Tibial nerve (tissue), 4 donors: ENCODE results near the gene HECTD1. TPM values are rescaled to one million over a fixed set of nuclear protein-coding genes. Genes with fewer than 3 reads are reported as not detected.

Experiments used
- DNase-seq, 2 donors: peaks; one replicate each; pipeline ENCODE4 v3.0.0-alpha.2; 2019; ENCODE audit warnings: low spot score in 2 of 2
- H3K27ac ChIP-seq, 4 donors: fragments of 200-600 bp; sonication (generic) in 3 of 4; one replicate each; pipeline ENCODE4 v1.5.1; 2017 to 2019; ENCODE audit warnings: mild to moderate bottlenecking in 1 of 4
- H3K27me3 ChIP-seq, 2 donors: fragments of 200-600 bp; sonication (generic) in 1 of 2; one replicate each; pipeline versions ENCODE4 v1.5.1 to v1.6.0; 2017 to 2019
- H3K36me3 ChIP-seq, 3 donors: fragments of 200-600 bp; sonication (generic); one replicate each; pipeline ENCODE4 v1.5.1; 2018 to 2019
- H3K4me1 ChIP-seq, 4 donors: fragments of 200-600 bp; sonication (generic) in 3 of 4; one replicate each; pipeline ENCODE4 v1.5.1; 2017 to 2019
- H3K4me3 ChIP-seq, 4 donors: fragments of 200-600 bp; sonication (generic) in 3 of 4; one replicate each; pipeline ENCODE4 v1.5.1; 2017 to 2019; ENCODE audit warnings: mild to moderate bottlenecking in 1 of 4, moderate library complexity in 1 of 4
- H3K9me3 ChIP-seq, 4 donors: fragments of 200-600 bp; sonication (generic) in 3 of 4; one replicate each; pipeline ENCODE4 v1.5.1; 2017 to 2019
- EP300 ChIP-seq, 2 donors: sonication (generic); formaldehyde crosslinking; IDR thresholded peaks; one replicate each; pipeline ENCODE4 v1.6.1; 2017; ENCODE audit warnings: antibody characterized with exemption in 2 of 2, mild to moderate bottlenecking in 1 of 2
- POLR2A ChIP-seq, 2 donors: fragments of 450-650 bp; IDR thresholded peaks; one replicate each; pipeline ENCODE4 v1.6.1; 2017; ENCODE audit warnings: antibody characterized with exemption in 2 of 2, mild to moderate bottlenecking in 2 of 2, moderate library complexity in 2 of 2
- WGBS, 2 donors: methylation state at CpG; one replicate each; pipeline ENCODE4 v1.1.5; 2018; 5-methylcytosine and 5-hydroxymethylcytosine counted together
- total RNA-seq, 4 donors: library from RNA; depleted of rRNA; stranded (reverse); fragments of >200 nt; gene quantifications; one replicate each; pipeline ENCODE4 v1.1.0, GENCODE V29; 2016
- TF ChIP-seq, protein P1 (sequence below), 5 experiments: fragments of 200-600 bp in 3 of 5; fragments of 450-650 bp in 2 of 5; sonication (generic) in 3 of 5; IDR thresholded peaks; one replicate each; pipeline ENCODE4 v1.5.1; 2016 to 2019; ENCODE audit warnings: antibody characterized with exemption in 5 of 5, mild to moderate bottlenecking in 3 of 5, moderate library complexity in 2 of 5

HECTD1 gene
- total RNA-seq, 4 donors from 2014 or later = 183 to 225 (median 207) TPM

DNA sequence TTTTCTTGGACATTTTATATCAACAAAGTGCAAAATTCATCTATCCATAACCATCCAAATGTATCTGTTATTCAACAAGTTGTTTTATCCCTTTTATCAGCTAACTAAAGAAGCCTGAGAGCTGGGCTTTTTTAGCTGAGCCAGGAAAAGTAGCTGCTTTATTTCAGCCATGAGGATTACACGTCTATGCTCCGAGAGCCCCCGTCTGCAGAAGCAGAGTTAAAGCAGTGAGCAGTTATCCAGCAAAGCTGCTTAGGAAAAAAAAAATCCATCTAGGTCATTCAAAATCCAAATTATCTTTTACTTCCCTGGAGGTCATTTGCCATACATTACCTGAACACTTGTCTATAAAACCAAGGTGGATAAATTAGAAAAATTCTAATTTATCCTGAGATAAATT, 15.7 kb upstream of the HECTD1 start:
- Histone ChIP-seq H3K27me3 (no peaks in the 10 kb centered on the region), H3K4me3 (no peak overlapping the region), H3K36me3 (no peaks in the 10 kb centered on the region), H3K9me3 (no peaks in the 10 kb centered on the region), H3K27ac (no peak overlapping the region), H3K4me1 (no peaks in the 10 kb centered on the region)
- TF ChIP-seq POLR2A (IDR thresholded peaks at IDR 0.05) = no peak
- WGBS, 2 donors = 38 to 41% methylated on average over 3 of the region's 3 CpGs
- DNase-seq = no peak

DNA sequence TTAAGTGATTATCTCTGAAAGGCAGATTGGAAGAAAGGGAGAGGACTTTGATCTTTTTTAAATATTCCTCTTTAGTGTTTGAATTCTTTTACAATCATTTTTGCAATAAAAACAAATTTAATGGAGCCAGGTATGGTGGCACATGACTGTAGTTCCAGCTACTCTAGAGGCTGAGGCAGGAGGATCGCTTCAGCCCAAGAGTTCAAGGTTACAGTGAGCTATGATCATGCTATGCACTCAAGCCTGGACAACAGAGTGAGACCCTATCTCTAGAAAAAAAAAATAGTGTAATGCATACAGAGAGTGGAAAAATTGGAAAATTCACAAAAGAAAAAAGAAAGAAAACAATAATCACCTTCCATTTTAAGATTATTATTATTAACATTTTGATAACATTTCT, 15.2 kb upstream of the HECTD1 start:
- no peaks in the 10 kb centered on the region for H3K9me3 ChIP-seq
- no peak overlapping the region for H3K4me3 ChIP-seq
- H3K27ac ChIP-seq = no peak overlapping the region
- DNase-seq = no peak
- H3K4me1 ChIP-seq = no peaks in the 10 kb centered on the region
- H3K27me3 ChIP-seq = no peaks in the 10 kb centered on the region
- WGBS, 2 donors = 88 to 95% methylated on average over 1 of the region's 1 CpG
- TF ChIP-seq POLR2A (IDR thresholded peaks at IDR 0.05) = no peak
- no peak for TF ChIP-seq EP300 (IDR thresholded peaks at IDR 0.05)
- TF ChIP-seq, protein P1, sequence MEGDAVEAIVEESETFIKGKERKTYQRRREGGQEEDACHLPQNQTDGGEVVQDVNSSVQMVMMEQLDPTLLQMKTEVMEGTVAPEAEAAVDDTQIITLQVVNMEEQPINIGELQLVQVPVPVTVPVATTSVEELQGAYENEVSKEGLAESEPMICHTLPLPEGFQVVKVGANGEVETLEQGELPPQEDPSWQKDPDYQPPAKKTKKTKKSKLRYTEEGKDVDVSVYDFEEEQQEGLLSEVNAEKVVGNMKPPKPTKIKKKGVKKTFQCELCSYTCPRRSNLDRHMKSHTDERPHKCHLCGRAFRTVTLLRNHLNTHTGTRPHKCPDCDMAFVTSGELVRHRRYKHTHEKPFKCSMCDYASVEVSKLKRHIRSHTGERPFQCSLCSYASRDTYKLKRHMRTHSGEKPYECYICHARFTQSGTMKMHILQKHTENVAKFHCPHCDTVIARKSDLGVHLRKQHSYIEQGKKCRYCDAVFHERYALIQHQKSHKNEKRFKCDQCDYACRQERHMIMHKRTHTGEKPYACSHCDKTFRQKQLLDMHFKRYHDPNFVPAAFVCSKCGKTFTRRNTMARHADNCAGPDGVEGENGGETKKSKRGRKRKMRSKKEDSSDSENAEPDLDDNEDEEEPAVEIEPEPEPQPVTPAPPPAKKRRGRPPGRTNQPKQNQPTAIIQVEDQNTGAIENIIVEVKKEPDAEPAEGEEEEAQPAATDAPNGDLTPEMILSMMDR (IDR thresholded peaks at IDR 0.05) = no peak
- no peaks in the 10 kb centered on the region for H3K36me3 ChIP-seq

DNA sequence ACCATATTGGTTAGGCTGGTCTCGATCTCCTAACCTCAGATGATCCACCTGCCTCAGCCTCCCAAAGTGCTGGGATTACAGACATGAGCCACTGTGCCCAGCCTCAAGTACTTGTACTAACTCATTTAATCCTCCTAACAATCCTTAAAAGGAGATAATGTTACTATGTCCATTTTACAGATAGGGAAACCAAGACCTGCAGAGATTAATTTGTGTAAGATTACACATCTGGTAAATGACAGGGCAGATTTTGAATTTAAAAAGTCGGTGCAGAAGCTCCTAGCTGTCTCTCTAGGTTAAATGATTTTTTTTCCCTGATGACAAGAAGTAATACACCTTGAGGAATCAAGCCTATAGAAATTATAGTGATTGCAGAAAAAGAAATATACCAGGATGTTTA, 13.7 kb upstream of the HECTD1 start:
- 95 to 96% methylated on average over 2 of the region's 2 CpGs for WGBS, 2 donors
- Histone ChIP-seq H3K9me3 (no peaks in the 10 kb centered on the region), H3K4me1 (no peaks in the 10 kb centered on the region), H3K27ac (no peak overlapping the region), H3K4me3 (no peak overlapping the region), H3K27me3 (no peaks in the 10 kb centered on the region), H3K36me3 (no peaks in the 10 kb centered on the region)
- no peak for TF ChIP-seq POLR2A (IDR thresholded peaks at IDR 0.05)
- no peak for TF ChIP-seq EP300 (IDR thresholded peaks at IDR 0.05)
- TF ChIP-seq, protein P1 (IDR thresholded peaks at IDR 0.05) = no peak
- no peak for DNase-seq

DNA sequence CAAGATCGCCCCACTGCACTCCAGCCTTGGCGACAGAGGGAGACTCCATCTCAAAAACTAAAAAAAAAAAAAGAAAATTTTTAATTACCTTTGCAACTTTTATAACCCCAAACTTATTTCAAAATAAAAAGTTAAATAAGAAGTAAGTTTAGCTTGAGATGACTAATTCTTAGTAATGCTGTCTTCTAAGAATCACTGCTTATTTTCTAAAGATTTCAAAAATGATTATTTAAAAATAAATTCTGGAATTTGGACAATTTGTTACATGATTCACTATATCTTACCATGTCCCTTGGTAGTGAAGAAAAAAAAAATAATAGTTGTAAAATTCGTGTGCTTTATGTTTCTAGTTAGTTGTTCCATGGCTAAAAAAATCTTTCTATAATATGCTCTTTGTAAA, 11.6 kb upstream of the HECTD1 start:
- no peaks in the 10 kb centered on the region for H3K27me3 ChIP-seq
- DNase-seq = no peak
- H3K36me3 ChIP-seq = no peaks in the 10 kb centered on the region
- TF ChIP-seq, protein P1 (IDR thresholded peaks at IDR 0.05) = no peak
- H3K27ac ChIP-seq = no peak overlapping the region
- WGBS, 2 donors = 77 to 84% methylated on average over 3 of the region's 3 CpGs
- H3K4me3 ChIP-seq = no peak overlapping the region
- H3K9me3 ChIP-seq = no peaks in the 10 kb centered on the region
- no peaks in the 10 kb centered on the region for H3K4me1 ChIP-seq

DNA sequence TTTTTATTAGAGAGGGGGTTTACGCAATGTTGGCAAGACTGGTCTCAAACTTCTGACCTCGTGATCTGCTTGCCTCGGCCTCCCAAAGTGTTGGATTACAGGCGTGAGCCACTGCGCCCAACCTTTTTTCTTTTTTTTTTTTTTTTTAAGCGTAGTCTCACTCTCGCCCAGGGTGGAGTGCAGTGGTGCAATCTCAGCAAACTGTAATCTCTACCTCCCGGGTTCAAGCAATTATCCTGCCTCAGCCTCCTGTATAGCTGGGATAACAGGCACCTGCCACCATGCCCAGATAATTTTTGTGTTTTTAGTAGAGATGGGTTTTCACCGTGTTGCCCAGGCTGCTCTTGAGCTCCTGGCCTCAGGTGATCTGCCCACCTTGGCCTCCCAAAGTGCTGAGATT, 8.8 kb upstream of the HECTD1 start:
- H3K4me3 ChIP-seq = no peak overlapping the region
- H3K36me3 ChIP-seq = no peaks in the 10 kb centered on the region
- 92% methylated on average over 9 of the region's 9 CpGs for WGBS, 2 donors
- no peak overlapping the region for H3K27ac ChIP-seq
- DNase-seq = no peak
- TF ChIP-seq, protein P1 (IDR thresholded peaks at IDR 0.05) = no peak
- TF ChIP-seq EP300 (IDR thresholded peaks at IDR 0.05) (no peak), POLR2A (IDR thresholded peaks at IDR 0.05) (no peak)
- H3K4me1 ChIP-seq = no peaks in the 10 kb centered on the region
- H3K9me3 ChIP-seq = no peaks in the 10 kb centered on the region
- no peaks in the 10 kb centered on the region for H3K27me3 ChIP-seq

DNA sequence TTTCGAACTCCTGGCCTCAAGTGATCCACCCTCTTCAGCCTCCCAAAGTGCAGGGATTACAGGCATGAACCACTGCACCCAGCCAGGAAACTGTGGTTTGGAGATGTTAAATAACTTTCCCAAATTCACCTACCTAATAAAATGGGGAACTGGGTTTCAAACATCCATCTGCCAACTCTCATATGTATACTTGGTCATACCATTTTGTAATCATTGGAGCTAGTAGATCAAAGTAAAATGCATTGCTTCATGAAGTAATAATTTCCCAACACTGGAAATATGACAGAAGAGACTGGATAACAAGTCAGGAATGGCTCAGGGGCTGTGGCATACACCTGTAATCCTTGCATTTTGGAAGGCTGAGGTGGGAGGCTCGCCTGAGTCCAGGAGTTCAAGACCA, 5.3 kb upstream of the HECTD1 start:
- no peak for DNase-seq
- WGBS, 2 donors = 90 to 94% methylated on average over 2 of the region's 2 CpGs
- Histone ChIP-seq H3K36me3 (no peaks in the 10 kb centered on the region), H3K27ac (no peak overlapping the region), H3K27me3 (no peaks in the 10 kb centered on the region), H3K4me3 (no peak overlapping the region), H3K4me1 (peaks cover 0 to 9% (median 6%) of the 10 kb centered on the region in 4 donors), H3K9me3 (no peaks in the 10 kb centered on the region)
- TF ChIP-seq POLR2A (IDR thresholded peaks at IDR 0.05) (no peak), EP300 (IDR thresholded peaks at IDR 0.05) (no peak)
- TF ChIP-seq, protein P1 (IDR thresholded peaks at IDR 0.05) = no peak
